Muscle of leg (tissue), 11 donors: ENCODE results near the gene CDKAL1. TPM values are rescaled to one million over a fixed set of nuclear protein-coding genes. Genes with fewer than 3 reads are reported as not detected.
A peak's percentile ranks its signal among the peaks of the same experiment; 100 is the strongest.

Source experiments
- DNase-seq: peaks from one replicate; pipeline ENCODE4 v3.0.0; 2013
- H3K27ac ChIP-seq: one replicate; pipeline ENCODE4 v1.5.1; 2013; ENCODE audit warnings: mild to moderate bottlenecking, low read length, control low read depth
- H3K27me3 ChIP-seq: one replicate; pipeline ENCODE4 v1.6.1; 2013; ENCODE audit warnings: low read length; ENCODE audit not compliant: control insufficient read depth, insufficient read depth
- H3K36me3 ChIP-seq: one replicate; pipeline ENCODE4 v1.6.1; 2013; ENCODE audit warnings: low read length; ENCODE audit not compliant: control insufficient read depth, insufficient read depth
- H3K4me1 ChIP-seq: one replicate; pipeline ENCODE4 v1.6.1; 2013; ENCODE audit warnings: low read length; ENCODE audit not compliant: control insufficient read depth, insufficient read depth
- H3K4me3 ChIP-seq: one replicate; pipeline ENCODE4 v1.5.1; 2013; ENCODE audit warnings: low read length, control low read depth
- H3K9me3 ChIP-seq: replicated peaks from 2 replicates; pipeline ENCODE4 v1.6.1; 2013; ENCODE audit warnings: low read depth, low read length; ENCODE audit not compliant: control insufficient read depth
- WGBS: methylation state at CpG from one replicate; pipeline ENCODE4 v1.1.5; 2013; ENCODE audit warnings: missing lambda C conversion rate; ENCODE audit not compliant: insufficient coverage; 5-methylcytosine and 5-hydroxymethylcytosine counted together
- polyA plus RNA-seq, 8 donors: library from polyadenylated mRNA; unstranded; fragments of 120-200 nt; gene quantifications; one replicate each; pipeline versions ENCODE4 v1.2.1 to v1.2.3, GENCODE V29; 2013; ENCODE audit warnings: inconsistent platforms in 1 of 8, low replicate concordance in 1 of 8; ENCODE audit not compliant: insufficient read length in 8 of 8, insufficient read depth in 1 of 8
- total RNA-seq: library from RNA; stranded (reverse); fragments of 120-200 nt; gene quantifications from one replicate; pipeline ENCODE4 v1.2.4, GENCODE V29; 2013

The CDKAL1 gene
- total and polyA plus RNA-seq, 9 donors: 11.0 to 23.6 (median 13.0) TPM

GRCh38 chr6:20931772-20932171 lies 397.5 kb downstream of the CDKAL1 start:
- Histone ChIP-seq H3K4me1 (no peaks in the 10 kb centered on the region), H3K27ac (no peak overlapping the region), H3K36me3 (no peaks in the 10 kb centered on the region), H3K27me3 (no peaks in the 10 kb centered on the region), H3K9me3 (no peaks in the 10 kb centered on the region), H3K4me3 (no peak overlapping the region)
- WGBS: no CpG with 5 or more reads among the region's 6 CpGs
- DNase-seq: no peak

DNA sequence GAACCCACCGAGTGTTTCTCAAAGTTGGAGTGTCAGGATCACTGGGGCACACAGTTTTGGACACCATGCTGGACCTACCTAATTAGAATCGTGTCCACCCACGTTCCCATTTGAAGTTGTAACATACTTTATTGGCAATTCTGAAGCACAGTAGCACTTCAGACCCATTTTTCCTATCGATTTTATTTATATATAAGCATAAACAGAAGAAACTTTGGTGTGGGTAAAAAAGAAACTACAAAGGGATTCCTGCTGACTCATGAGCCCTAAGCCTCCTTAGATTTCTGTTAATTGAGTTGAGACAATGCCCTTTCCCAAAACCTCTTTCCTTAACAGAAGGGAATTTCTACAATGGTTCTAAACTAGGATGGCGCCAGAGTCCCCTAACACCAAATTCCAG lies 398.0 kb downstream of the CDKAL1 start:
- no peaks in the 10 kb centered on the region for H3K4me1 ChIP-seq
- DNase-seq: no peak
- H3K9me3 ChIP-seq: no peaks in the 10 kb centered on the region
- H3K27ac ChIP-seq: no peak overlapping the region
- H3K27me3 ChIP-seq: no peaks in the 10 kb centered on the region
- H3K36me3 ChIP-seq: no peaks in the 10 kb centered on the region
- H3K4me3 ChIP-seq: no peak overlapping the region
- WGBS: no CpG with 5 or more reads among the region's 5 CpGs

GRCh38 chr6:20933057-20933788 lies 399.0 kb downstream of the CDKAL1 start:
- WGBS: no CpG with 5 or more reads among the region's 2 CpGs
- DNase-seq: no peak

GRCh38 chr6:20936949-20937348 lies 402.7 kb downstream of the CDKAL1 start:
- Histone ChIP-seq H3K4me3 (no peak overlapping the region), H3K27me3 (no peaks in the 10 kb centered on the region), H3K36me3 (no peaks in the 10 kb centered on the region), H3K27ac (no peak overlapping the region), H3K9me3 (no peaks in the 10 kb centered on the region), H3K4me1 (no peaks in the 10 kb centered on the region)
- 100% methylated on average over 1 of the region's 2 CpGs for WGBS
- no peak for DNase-seq

More at GRCh38 chr6:20933057-20933788, 399.0 kb downstream of the CDKAL1 start:
- no peak overlapping the region for H3K4me3 ChIP-seq
- no peak overlapping the region for H3K27ac ChIP-seq
- H3K9me3 ChIP-seq: no peaks in the 10 kb centered on the region
- H3K27me3 ChIP-seq: no peaks in the 10 kb centered on the region
- no peaks in the 10 kb centered on the region for H3K4me1 ChIP-seq
- H3K36me3 ChIP-seq: no peaks in the 10 kb centered on the region

- Histone ChIP-seq H3K36me3 (no peaks in the 10 kb centered on the region), H3K9me3 (peaks cover 2% of the 10 kb centered on the region), H3K27ac (no peak overlapping the region), H3K4me1 (no peaks in the 10 kb centered on the region), H3K27me3 (no peaks in the 10 kb centered on the region), H3K4me3 (no peak overlapping the region)
- no peak for DNase-seq
Observed at GRCh38 chr6:20939161-20939775, 405.0 kb downstream of the CDKAL1 start.

- Histone ChIP-seq H3K4me3 (no peak overlapping the region), H3K9me3 (peaks cover 2% of the 10 kb centered on the region), H3K27me3 (no peaks in the 10 kb centered on the region), H3K36me3 (no peaks in the 10 kb centered on the region), H3K4me1 (no peaks in the 10 kb centered on the region), H3K27ac (no peak overlapping the region)
- no peak for DNase-seq
- no CpG with 5 or more reads among the region's 2 CpGs for WGBS
Observed at GRCh38 chr6:20943040-20943627, 408.9 kb downstream of the CDKAL1 start.

- Histone ChIP-seq H3K36me3 (no peaks in the 10 kb centered on the region), H3K4me3 (no peak overlapping the region), H3K27me3 (no peaks in the 10 kb centered on the region), H3K4me1 (no peaks in the 10 kb centered on the region), H3K9me3 (peaks cover 2% of the 10 kb centered on the region), H3K27ac (no peak overlapping the region)
- no peak for DNase-seq
- 100% methylated on average over 1 of the region's 1 CpG for WGBS
Observed at GRCh38 chr6:20943922-20944321, 409.7 kb downstream of the CDKAL1 start.

DNA sequence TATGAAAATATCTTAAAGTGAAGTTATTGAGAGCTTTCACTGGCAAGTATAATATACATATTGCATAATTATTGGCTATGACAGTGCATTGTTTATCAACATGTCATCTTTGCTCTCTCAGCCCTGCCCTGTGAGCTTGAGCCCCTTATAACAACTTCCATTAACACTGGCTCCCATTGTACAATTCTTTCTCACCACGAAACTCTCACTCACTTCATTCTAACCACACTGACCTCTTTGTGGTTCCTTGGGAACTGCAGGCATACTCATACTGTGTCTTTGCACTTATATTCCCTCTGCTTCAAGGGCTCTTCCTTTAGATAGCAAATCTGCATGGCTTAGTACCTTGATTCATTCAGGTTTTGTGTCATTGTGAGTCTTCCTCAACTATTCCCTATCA lies 411.8 kb downstream of the CDKAL1 start:
- no peak overlapping the region for H3K4me3 ChIP-seq
- H3K36me3 ChIP-seq: no peaks in the 10 kb centered on the region
- DNase-seq: peak; percentile 32
- H3K9me3 ChIP-seq: peaks cover 2% of the 10 kb centered on the region
- H3K27ac ChIP-seq: no peak overlapping the region
- WGBS: 100% methylated on average over 1 of the region's 1 CpG
- H3K27me3 ChIP-seq: no peaks in the 10 kb centered on the region
- no peaks in the 10 kb centered on the region for H3K4me1 ChIP-seq

DNA sequence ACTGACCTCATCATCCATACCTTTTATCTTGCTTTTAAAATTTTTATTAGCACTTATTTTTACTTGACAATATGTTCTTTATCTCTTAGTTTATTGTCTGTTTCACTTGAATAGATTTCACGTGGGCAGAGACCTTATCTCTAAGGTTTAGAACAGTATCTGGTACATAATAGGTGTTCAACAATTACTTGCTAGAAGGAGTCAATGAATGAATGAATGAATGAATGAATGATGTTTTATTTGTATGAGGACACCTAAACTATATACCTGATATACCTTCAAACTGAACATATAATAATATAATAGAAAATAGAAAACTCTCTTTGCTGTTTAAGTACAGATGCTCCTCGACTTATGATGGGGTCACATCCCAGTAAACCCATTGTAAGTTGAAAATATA lies 412.6 kb downstream of the CDKAL1 start:
- no CpG with 5 or more reads among the region's 2 CpGs for WGBS
- Histone ChIP-seq H3K36me3 (no peaks in the 10 kb centered on the region), H3K4me1 (no peaks in the 10 kb centered on the region), H3K27me3 (no peaks in the 10 kb centered on the region), H3K9me3 (peaks cover 2% of the 10 kb centered on the region), H3K27ac (no peak overlapping the region), H3K4me3 (no peak overlapping the region)
- DNase-seq: no peak

- DNase-seq: no peak
- no peaks in the 10 kb centered on the region for H3K36me3 ChIP-seq
- no peaks in the 10 kb centered on the region for H3K27me3 ChIP-seq
- peaks cover 4% of the 10 kb centered on the region for H3K4me1 ChIP-seq
- no peak overlapping the region for H3K4me3 ChIP-seq
- H3K9me3 ChIP-seq: peaks cover 1% of the 10 kb centered on the region
- H3K27ac ChIP-seq: no peak overlapping the region
Observed at GRCh38 chr6:20947977-20948376, 413.7 kb downstream of the CDKAL1 start.
